GM18511 (cell line): Measurements from ENCODE around the gene IGFBP1.

Experiments used
- ATAC-seq: cut with Tn5 transposase; IDR thresholded peaks from one replicate; pipeline ENCODE4 v1.9.1; 2021; ENCODE audit warnings: mild to moderate bottlenecking, moderate library complexity; ENCODE audit not compliant: unreplicated experiment

IGFBP1 gene

GRCh38 chr7:45898222-45898621, 9.9 kb downstream of the IGFBP1 start:
- ATAC-seq, result no peak

DNA sequence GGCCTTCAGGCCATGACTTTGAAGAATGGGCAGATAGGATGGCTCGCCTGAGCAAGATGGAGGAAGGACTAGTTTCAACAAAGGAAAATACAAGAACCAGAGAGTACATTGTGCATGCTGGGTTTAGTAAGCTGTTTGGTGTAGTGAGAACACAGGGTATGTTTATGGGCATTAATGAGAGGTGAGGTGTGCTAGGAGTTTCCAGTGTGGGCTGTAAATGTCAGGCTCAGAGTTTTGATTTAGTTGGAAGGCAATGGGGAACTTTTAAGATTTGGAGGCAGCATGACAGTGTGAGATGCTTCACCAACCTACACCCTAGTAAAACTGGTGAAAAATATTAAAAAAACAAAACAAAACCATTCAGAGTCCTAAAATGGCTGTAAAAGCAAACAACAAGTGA, 13.3 kb downstream of the IGFBP1 start:
- no peak for ATAC-seq

- no peak for ATAC-seq
Measured at GRCh38 chr7:45902820-45903219, 14.5 kb downstream of the IGFBP1 start.

GRCh38 chr7:45909561-45909960, 21.3 kb downstream of the IGFBP1 start:
- ATAC-seq, result no peak

GRCh38 chr7:45910855-45911254, 22.6 kb downstream of the IGFBP1 start:
- no peak for ATAC-seq

GRCh38 chr7:45911311-45911710, 23.0 kb downstream of the IGFBP1 start:
- no peak for ATAC-seq

- no peak for ATAC-seq
Measured at GRCh38 chr7:45912972-45913371, 24.7 kb downstream of the IGFBP1 start.

GRCh38 chr7:45914911-45915310, 26.6 kb downstream of the IGFBP1 start:
- no peak for ATAC-seq

DNA sequence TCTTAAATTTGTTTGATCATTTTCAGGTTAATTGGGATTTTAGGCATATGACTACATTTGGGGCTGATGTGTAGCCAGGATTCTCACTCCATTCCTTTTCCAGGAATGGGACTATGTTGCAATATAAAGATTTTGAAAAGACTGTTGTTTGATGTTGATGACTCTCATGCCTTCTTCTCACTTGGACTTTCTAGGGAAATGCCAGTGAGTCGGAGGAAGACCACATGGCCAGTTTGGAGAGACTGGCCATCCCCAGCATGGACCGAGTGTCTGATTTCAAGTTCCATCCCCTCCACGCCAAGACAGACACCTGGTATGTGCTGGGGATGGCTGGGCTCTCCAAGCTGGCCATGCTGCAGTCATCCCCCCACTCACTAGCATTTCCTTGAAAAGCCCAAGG, 27.3 kb downstream of the IGFBP1 start:
- no peak for ATAC-seq

- ATAC-seq, result no peak
Measured at GRCh38 chr7:45917064-45917463, 28.8 kb downstream of the IGFBP1 start.

GRCh38 chr7:45917658-45918057, 29.4 kb downstream of the IGFBP1 start:
- ATAC-seq, result peak; percentile 78

DNA sequence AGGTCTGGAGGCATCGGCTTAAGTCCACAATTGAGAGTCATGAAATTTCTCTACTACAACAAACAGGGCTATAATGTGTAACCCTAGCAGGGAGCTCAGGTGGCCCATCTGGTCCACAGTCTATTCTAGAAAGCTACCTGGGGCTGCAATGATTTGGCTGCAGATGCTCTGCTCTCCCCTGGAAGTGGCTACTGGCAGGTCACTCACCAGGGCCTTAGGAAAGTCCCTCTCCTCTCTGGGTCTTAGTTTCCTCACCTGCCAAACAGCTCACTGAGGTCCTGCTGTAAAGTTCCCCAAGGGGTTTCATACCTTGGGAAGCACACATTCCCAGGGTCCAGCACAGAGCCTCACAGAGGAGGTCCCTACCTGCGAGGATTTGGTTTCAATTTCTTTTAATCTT, 30.3 kb downstream of the IGFBP1 start:
- ATAC-seq, result no peak

- ATAC-seq, result no peak
Measured at GRCh38 chr7:45919231-45919784, 31.0 kb downstream of the IGFBP1 start.

GRCh38 chr7:45919993-45920459, 31.7 kb downstream of the IGFBP1 start:
- ATAC-seq, result no peak

- no peak for ATAC-seq
Measured at GRCh38 chr7:45920502-45921380, 32.5 kb downstream of the IGFBP1 start, which contains the start of gene IGFBP3. TSS of gene IGFBP3 (minus strand) at chr7:45921272. CDS start at chr7:45921140, 132 bp downstream.

DNA sequence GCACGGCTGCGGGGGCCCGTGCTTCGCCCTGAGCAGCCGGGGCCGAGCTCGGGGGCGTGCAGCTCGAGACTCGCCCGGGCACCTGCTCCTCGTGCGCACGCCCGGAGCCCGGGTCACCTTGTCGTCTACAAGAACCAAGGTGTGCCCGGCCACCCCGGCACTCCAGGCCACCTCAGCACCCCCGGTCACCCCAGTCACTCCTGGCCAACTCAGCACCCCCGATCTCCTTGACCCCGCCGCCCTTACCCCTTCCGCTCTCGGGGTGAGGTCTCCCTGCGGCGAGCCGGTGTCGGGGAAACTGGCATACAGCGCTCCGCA, 33.1 kb downstream of the IGFBP1 start:
- no peak for ATAC-seq

DNA sequence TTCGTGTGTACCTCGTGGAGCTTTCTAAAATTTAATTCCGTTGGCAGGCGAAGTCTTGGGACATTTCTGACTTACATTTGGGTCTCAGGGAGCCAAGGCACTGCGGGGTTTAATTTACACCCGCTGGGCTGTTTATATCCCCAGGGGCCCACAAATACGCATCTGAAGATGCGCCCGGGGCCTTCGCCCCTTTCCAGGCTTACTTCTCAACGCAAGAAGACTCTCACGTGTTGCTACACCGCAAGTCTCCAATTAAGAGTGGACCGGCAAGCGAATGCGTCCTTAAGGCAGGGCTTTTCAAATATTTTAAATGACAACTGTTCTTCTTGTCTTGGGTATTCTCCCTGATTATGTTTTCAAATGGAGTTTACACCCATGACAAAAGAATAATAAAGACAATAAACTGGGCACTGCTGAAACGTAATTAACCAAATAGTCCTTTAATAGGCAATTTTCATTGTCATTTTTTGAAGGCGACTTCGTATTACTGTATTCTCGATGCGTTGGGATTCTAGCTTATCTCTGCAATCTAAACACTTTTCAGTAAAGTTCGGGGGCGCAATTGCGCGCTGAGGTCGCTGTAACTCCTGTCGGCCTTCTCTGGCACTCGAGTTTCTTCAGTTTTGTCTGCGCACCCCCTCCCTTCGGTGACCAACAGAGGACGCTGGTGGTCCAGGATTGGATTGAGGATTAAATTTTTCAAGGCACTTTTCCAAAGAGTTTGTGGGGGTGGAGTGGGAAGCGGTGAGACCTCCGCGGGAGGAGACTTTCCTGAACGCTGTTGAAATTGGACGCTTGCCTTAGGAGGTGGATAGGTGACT, 33.6 kb downstream of the IGFBP1 start:
- no peak for ATAC-seq

DNA sequence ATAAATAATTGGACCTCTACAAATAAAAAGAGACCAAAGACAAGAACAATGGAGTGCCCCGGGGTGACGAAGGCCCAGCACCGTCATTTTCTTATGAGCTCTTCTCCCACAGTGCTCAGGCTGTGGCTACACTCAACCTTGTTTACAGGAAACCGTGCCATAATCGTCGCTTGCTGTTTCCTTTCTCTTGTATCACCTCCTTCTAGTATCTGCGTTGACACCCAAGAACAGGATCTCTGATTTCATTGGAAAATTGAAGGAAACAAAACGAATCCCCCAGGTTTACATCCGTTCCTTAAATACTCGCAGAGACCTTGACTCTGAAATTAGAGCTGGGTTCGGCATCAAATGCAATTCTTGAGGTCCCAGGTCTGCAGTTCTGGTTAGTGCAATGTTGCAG, 34.5 kb downstream of the IGFBP1 start:
- ATAC-seq, result peak; percentile 16

DNA sequence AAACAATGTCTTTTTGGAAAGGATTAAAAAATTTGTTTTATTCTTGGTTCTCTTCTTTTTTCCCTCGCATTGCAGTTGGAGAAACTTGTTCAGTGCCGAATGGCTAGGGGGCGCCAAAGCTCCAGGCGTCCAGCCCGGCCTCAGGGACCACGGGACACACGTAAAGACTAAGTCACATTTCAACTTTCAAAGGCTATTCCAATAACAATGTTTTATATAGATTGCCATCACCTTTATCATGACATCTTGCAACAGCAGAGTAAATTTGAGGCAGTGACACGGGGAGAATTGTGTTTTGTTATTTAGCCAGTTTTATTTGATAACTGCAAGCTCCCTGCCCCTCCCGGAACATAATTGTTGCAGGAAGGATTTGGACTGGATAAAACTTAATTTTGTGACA, 35.0 kb downstream of the IGFBP1 start:
- ATAC-seq, result peak; percentile 58

DNA sequence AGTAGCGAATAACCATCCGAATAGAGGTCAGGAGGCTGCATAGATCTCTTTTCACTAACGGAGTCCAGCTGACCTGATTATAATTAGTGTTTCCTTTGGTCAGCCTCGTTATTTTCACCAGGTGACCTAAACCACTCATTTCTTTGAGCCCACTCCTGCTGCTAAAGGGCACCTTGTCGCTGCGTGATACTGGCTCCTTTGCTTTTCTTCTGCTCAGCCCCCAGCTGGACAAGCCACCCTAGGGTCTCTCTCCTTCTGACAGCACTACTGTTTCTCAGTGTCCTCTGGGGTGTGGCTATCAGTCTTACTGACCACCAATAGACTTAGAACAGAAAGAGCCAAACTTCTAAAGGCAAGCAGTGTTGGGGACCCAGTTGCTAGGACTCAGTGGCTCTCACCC, 35.5 kb downstream of the IGFBP1 start:
- ATAC-seq, result no peak

DNA sequence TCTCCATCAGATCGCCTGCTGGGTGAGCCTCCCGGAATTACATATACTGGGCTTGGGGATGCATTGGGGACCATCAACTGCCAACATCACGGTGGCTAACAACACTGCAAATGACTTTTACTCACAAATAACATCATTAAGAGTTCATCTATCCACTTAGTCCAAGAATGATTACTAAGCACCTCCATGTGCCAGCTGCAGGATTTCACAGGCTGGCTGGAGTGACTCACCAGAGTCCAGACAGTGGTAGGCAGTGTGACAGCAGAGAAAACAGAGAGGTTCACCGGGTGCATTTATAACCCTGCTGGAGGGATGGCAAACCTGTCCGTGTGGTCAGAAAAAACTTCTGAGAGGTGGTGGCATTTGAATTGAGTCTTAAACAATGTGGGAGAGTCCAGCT, 36.0 kb downstream of the IGFBP1 start:
- no peak for ATAC-seq

- ATAC-seq, result no peak
Measured at GRCh38 chr7:45927721-45928120, 39.4 kb downstream of the IGFBP1 start.
